CD14-positive monocyte (primary cell): Measurements from ENCODE around the gene PCBP3. TPM values are rescaled to one million over a fixed set of nuclear protein-coding genes. Genes with fewer than 3 reads are reported as not detected.
A peak's percentile ranks its signal among the peaks of the same experiment; 100 is the strongest.
"Not testable (repeated sequence)": the region's sequence is repeated elsewhere in the genome, so short reads cannot be mapped to it uniquely, and the experiment has no call there.

Source experiments
- DNase-seq, 3 donors: peaks; one replicate each; pipeline ENCODE4 v3.0.0-alpha.2; 2011 to 2022
- H2AFZ ChIP-seq: 2 replicates; pipeline ENCODE4 v1.6.0; 2012; ENCODE audit warnings: mild to moderate bottlenecking, low read depth, low read length, inconsistent platforms; ENCODE audit not compliant: insufficient read depth, poor library complexity, severe bottlenecking
- H3K27ac ChIP-seq, 2 donors: 1 replicate in 1 of 2; 2 replicates in 1 of 2; pipeline ENCODE4 v1.5.1; 2012 to 2013; ENCODE audit warnings: low read length in 2 of 2, control low read depth in 1 of 2, inconsistent platforms in 1 of 2, low read depth in 1 of 2, mild to moderate bottlenecking in 1 of 2
- H3K27me3 ChIP-seq, 2 donors: one replicate each; pipeline versions ENCODE4 v1.6.0 to v1.6.1; 2011 to 2013; ENCODE audit warnings: low read length in 2 of 2; ENCODE audit not compliant: control insufficient read depth in 2 of 2, insufficient read depth in 2 of 2
- H3K36me3 ChIP-seq, 2 donors: replicated peaks in 1 of 2; 1 replicate in 1 of 2; 2 replicates in 1 of 2; pipeline versions ENCODE4 v1.5.1 to v1.6.1; 2012 to 2013; ENCODE audit warnings: low read length in 2 of 2, control low read depth in 1 of 2, inconsistent platforms in 1 of 2, mild to moderate bottlenecking in 1 of 2; ENCODE audit not compliant: insufficient read depth in 2 of 2, control insufficient read depth in 1 of 2
- H3K4me1 ChIP-seq, 2 donors: 1 replicate in 1 of 2; 2 replicates in 1 of 2; pipeline versions ENCODE4 v1.5.1 to v1.6.1; 2012 to 2013; ENCODE audit warnings: low read length in 2 of 2, control low read depth in 1 of 2, inconsistent platforms in 1 of 2, mild to moderate bottlenecking in 1 of 2, moderate library complexity in 1 of 2; ENCODE audit not compliant: insufficient read depth in 2 of 2, control insufficient read depth in 1 of 2
- H3K4me2 ChIP-seq: replicated peaks from 2 replicates; pipeline ENCODE3; 2012; ENCODE audit warnings: low read length, moderate library complexity, mild to moderate bottlenecking; ENCODE audit not compliant: poor library complexity, severe bottlenecking; ENCODE audit errors: extremely low read depth
- H3K4me3 ChIP-seq, 3 experiments: fragments of 200-600 bp in 1 of 3; sonication (generic) in 1 of 3; replicated peaks in 1 of 3; 1 replicate in 2 of 3; 2 replicates in 1 of 3; pipeline ENCODE4 v1.5.1; 2011 to 2013; ENCODE audit warnings: low read length in 3 of 3, mild to moderate bottlenecking in 3 of 3, control low read depth in 2 of 3, low read depth in 2 of 3, inconsistent platforms in 1 of 3, moderate library complexity in 1 of 3
- H3K79me2 ChIP-seq: 2 replicates; pipeline ENCODE4 v1.6.0; 2012; ENCODE audit warnings: mild to moderate bottlenecking, control low read depth, inconsistent platforms, low read length, moderate library complexity; ENCODE audit not compliant: insufficient read depth
- H3K9ac ChIP-seq: 2 replicates; pipeline ENCODE4 v1.6.0; 2017; ENCODE audit warnings: low read length, mild to moderate bottlenecking; ENCODE audit not compliant: insufficient read depth, poor library complexity, severe bottlenecking
- H3K9me3 ChIP-seq, 2 donors: replicated peaks in 1 of 2; 1 replicate in 1 of 2; 2 replicates in 1 of 2; pipeline versions ENCODE4 v1.5.1 to v1.6.1; 2012 to 2013; ENCODE audit warnings: low read length in 2 of 2, control low read depth in 1 of 2; ENCODE audit not compliant: control insufficient read depth in 1 of 2, insufficient read depth in 1 of 2
- H4K20me1 ChIP-seq: 2 replicates; pipeline ENCODE4 v1.6.0; 2012; ENCODE audit warnings: mild to moderate bottlenecking, low read length, control low read depth, moderate library complexity; ENCODE audit not compliant: insufficient read depth
- H3K27ac Mint-ChIP-seq, 7 donors: one replicate each; pipeline ENCODE4 v1.8.0; 2020; ENCODE audit warnings: mild to moderate bottlenecking in 7 of 7, mixed read lengths in 7 of 7, moderate library complexity in 6 of 7, inconsistent platforms in 2 of 7
- H3K27me3 Mint-ChIP-seq, 3 donors: one replicate each; pipeline ENCODE4 v1.8.0; 2021 to 2022; ENCODE audit warnings: low read depth in 3 of 3, mild to moderate bottlenecking in 3 of 3, mixed read lengths in 3 of 3, moderate library complexity in 3 of 3, inconsistent platforms in 1 of 3
- H3K36me3 Mint-ChIP-seq, 2 donors: one replicate each; pipeline ENCODE4 v1.8.0; 2020; ENCODE audit warnings: mixed read lengths in 2 of 2, inconsistent platforms in 1 of 2, mild to moderate bottlenecking in 1 of 2
- H3K4me1 Mint-ChIP-seq: one replicate; pipeline ENCODE4 v1.8.0; 2020; ENCODE audit warnings: mild to moderate bottlenecking, mixed read lengths
- H3K4me3 Mint-ChIP-seq, 2 donors: one replicate each; pipeline ENCODE4 v1.8.0; 2020; ENCODE audit warnings: mild to moderate bottlenecking in 2 of 2, mixed read lengths in 2 of 2, moderate library complexity in 1 of 2
- H3K9me3 Mint-ChIP-seq, 7 donors: one replicate each; pipeline ENCODE4 v1.8.0; 2020 to 2022; ENCODE audit warnings: mixed read lengths in 7 of 7, mild to moderate bottlenecking in 6 of 7, moderate library complexity in 6 of 7, inconsistent platforms in 2 of 7
- CTCF ChIP-seq: fragments of 200-600 bp; IDR thresholded peaks from one replicate; pipeline ENCODE4 v1.8.0; 2022; ENCODE audit warnings: antibody characterized with exemption, mild to moderate bottlenecking
- WGBS: methylation state at CpG from one replicate; pipeline ENCODE4 v1.1.5; 2013; ENCODE audit warnings: missing lambda C conversion rate; ENCODE audit not compliant: insufficient coverage; 5-methylcytosine and 5-hydroxymethylcytosine counted together
- intact Hi-C, 2 donors: fragments of 100-400 bp; cut with micrococcal nuclease; formaldehyde crosslinking; loops; one replicate each; pipeline versions ENCODE4 v1.15.0 to v1.15.1; 2023
- polyA plus RNA-seq, 3 donors: library from polyadenylated mRNA; depleted of rRNA in 1 of 3; unstranded in 2 of 3; stranded (reverse) in 1 of 3; fragments of 300-500 nt in 2 of 3; fragments of >200 nt in 1 of 3; fragmentation: Illumina TruSeq in 2 of 3; gene quantifications; 1 replicate in 2 of 3; 2 replicates in 1 of 3; pipeline ENCODE4 v1.2.3, GENCODE V29; 2012 to 2021

PCBP3 gene
- polyA plus RNA-seq, 3 donors = 0.34 to 0.49 TPM; not detected in 1

DNA sequence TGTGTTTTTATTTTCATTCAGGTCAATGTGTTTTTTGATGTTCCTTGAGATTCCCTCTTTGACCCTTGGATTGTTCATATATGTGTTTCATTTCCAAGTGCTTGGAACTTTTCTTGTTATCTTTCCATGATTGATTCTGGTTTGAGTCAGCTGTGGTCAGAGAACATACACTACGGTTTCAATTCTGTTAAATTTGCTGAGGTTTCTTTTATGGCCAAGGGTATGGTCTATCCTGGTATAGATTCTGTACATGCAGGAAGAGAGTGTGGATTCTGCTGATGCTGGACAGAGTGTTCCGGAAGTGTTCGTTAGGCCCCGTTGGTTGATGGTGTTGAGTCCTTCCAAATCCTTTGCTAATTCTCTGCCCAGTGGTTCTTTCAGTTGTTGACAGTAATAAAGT is 239.6 kb downstream of the PCBP3 start:
- no peaks in the 10 kb centered on the region for H3K9me3 Mint-ChIP-seq

GRCh38 chr21:45885597-45885929 is 242.0 kb downstream of the PCBP3 start:
- no peak for TF ChIP-seq CTCF
- no peak overlapping the region for H3K27ac ChIP-seq
- H3K4me3 ChIP-seq = no peak overlapping the region
- DNase-seq = no peak
- no peaks in the 10 kb centered on the region for H3K36me3 ChIP-seq
- H3K79me2 ChIP-seq = no peaks in the 10 kb centered on the region
- Mint-ChIP-seq H3K27me3 (peaks cover 1 to 5% (median 2%) of the 10 kb centered on the region in 3 donors), H3K27ac (peak overlapping the region in 2 of 7 donors; percentile 1 to 53), H3K4me1 (peaks cover 25% of the 10 kb centered on the region), H3K36me3 (no peaks in the 10 kb centered on the region), H3K4me3 (peak overlapping the region in 1 of 2 donors; percentile 52), H3K9me3 (no peaks in the 10 kb centered on the region)
- H3K9me3 ChIP-seq = no peaks in the 10 kb centered on the region
- H3K4me1 ChIP-seq = peaks cover 5 to 7% of the 10 kb centered on the region in 2 donors
- H3K27me3 ChIP-seq = no peaks in the 10 kb centered on the region
- H2AFZ ChIP-seq = peak overlapping the region; percentile 6
- no peak overlapping the region for H3K4me2 ChIP-seq
- intact Hi-C loops = no loop called here
- no peaks in the 10 kb centered on the region for H4K20me1 ChIP-seq
- no peak overlapping the region for H3K9ac ChIP-seq
- WGBS = 90% methylated on average over 2 of the region's 3 CpGs

More for the DNA sequence above, 239.6 kb downstream of the PCBP3 start:
- no peak overlapping the region for H3K4me3 Mint-ChIP-seq
- no peaks in the 10 kb centered on the region for H3K9me3 ChIP-seq
- 67% methylated on average over 3 of the region's 4 CpGs for WGBS
- no peaks in the 10 kb centered on the region for H3K36me3 Mint-ChIP-seq
- DNase-seq = no peak
- H3K27ac ChIP-seq = no peak overlapping the region
- no peaks in the 10 kb centered on the region for H3K36me3 ChIP-seq
- H4K20me1 ChIP-seq = no peaks in the 10 kb centered on the region
- no peaks in the 10 kb centered on the region for H3K79me2 ChIP-seq
- no peak for TF ChIP-seq CTCF
- intact Hi-C loops = no loop called here
- H3K9ac ChIP-seq = no peak overlapping the region
- peaks cover 10 to 14% of the 10 kb centered on the region in 2 donors for H3K4me1 ChIP-seq
- no peaks in the 10 kb centered on the region for H3K27me3 ChIP-seq
- no peak overlapping the region for H2AFZ ChIP-seq
- peaks cover 36% of the 10 kb centered on the region for H3K4me1 Mint-ChIP-seq
- H3K4me3 ChIP-seq = no peak overlapping the region
- no peak overlapping the region for H3K4me2 ChIP-seq
- H3K27ac Mint-ChIP-seq = no peak overlapping the region
- peaks cover 3% of the 10 kb centered on the region in 3 donors for H3K27me3 Mint-ChIP-seq

DNA sequence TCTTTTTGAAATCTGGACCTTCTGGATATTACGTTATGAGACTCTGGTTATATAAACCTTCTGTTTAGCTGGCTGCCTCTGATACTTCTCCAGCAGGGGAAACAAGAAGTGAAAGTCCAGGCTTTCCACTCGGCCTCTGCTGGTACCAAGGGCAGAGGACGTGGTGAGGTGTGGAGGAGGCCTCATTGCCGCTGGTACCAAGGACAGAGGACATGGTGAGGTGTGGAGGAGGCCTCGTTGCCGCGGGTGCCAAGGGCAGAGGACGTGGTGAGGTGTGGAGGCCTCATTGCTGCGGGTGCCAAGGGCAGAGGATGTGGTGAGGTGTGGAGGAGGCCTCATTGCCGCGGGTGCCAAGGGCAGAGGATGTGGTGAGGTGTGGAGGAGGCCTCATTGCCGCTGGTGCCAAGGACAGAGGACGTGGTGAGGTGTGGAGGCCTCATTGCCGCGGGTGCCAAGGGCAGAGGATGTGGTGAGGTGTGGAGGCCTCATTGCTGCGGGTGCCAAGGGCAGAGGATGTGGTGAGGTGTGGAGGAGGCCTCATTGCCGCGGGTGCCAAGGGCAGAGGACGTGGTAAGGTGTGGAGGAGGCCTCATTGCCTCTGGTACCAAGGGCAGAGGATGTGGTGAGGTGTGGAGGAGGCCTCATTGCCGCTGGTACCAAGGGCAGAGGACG is 242.5 kb downstream of the PCBP3 start:
- H3K36me3 ChIP-seq, H3K27ac ChIP-seq, intact Hi-C loops, H3K9me3 Mint-ChIP-seq, H3K9ac ChIP-seq, H3K4me3 ChIP-seq, H3K9me3 ChIP-seq, H4K20me1 ChIP-seq, H3K27me3 Mint-ChIP-seq, H3K4me2 ChIP-seq, H3K4me1 ChIP-seq, H3K27me3 ChIP-seq, H3K79me2 ChIP-seq, H3K36me3 Mint-ChIP-seq: not testable (repeated sequence)
- WGBS = 2% methylated on average over 13 of the region's 21 CpGs
- peak overlapping the region in 2 of 7 donors; percentile 53 to 62 for H3K27ac Mint-ChIP-seq
- H3K4me3 Mint-ChIP-seq = peak overlapping the region; percentile 31 to 52
- peak overlapping the region; percentile 6 for H2AFZ ChIP-seq
- peaks cover 26% of the 10 kb centered on the region for H3K4me1 Mint-ChIP-seq
- peak in 2 of 3 donors; percentile 18 to 24 for DNase-seq
